Sigmoid colon (tissue), 4 donors: Measurements from ENCODE around the gene FMNL3.
A peak's percentile ranks its signal among the peaks of the same experiment; 100 is the strongest.

ENCODE experiments used
- EP300 ChIP-seq, 4 donors: sonication (generic); formaldehyde crosslinking; IDR thresholded peaks; one replicate each; pipeline ENCODE4 v1.6.1; 2017; ENCODE audit warnings: antibody characterized with exemption in 4 of 4
- POLR2A ChIP-seq, 2 donors: fragments of 450-650 bp; IDR thresholded peaks; one replicate each; pipeline ENCODE4 v1.6.1; 2016; ENCODE audit warnings: antibody characterized with exemption in 2 of 2, mild to moderate bottlenecking in 2 of 2, moderate library complexity in 2 of 2
- TF ChIP-seq, protein P1 (sequence below), 4 experiments: fragments of 450-650 bp in 3 of 4; fragments of 200-600 bp in 1 of 4; IDR thresholded peaks; one replicate each; pipeline ENCODE4 v1.5.1; 2016 to 2019; ENCODE audit warnings: antibody characterized with exemption in 4 of 4, mild to moderate bottlenecking in 3 of 4, moderate library complexity in 2 of 4

DNA sequence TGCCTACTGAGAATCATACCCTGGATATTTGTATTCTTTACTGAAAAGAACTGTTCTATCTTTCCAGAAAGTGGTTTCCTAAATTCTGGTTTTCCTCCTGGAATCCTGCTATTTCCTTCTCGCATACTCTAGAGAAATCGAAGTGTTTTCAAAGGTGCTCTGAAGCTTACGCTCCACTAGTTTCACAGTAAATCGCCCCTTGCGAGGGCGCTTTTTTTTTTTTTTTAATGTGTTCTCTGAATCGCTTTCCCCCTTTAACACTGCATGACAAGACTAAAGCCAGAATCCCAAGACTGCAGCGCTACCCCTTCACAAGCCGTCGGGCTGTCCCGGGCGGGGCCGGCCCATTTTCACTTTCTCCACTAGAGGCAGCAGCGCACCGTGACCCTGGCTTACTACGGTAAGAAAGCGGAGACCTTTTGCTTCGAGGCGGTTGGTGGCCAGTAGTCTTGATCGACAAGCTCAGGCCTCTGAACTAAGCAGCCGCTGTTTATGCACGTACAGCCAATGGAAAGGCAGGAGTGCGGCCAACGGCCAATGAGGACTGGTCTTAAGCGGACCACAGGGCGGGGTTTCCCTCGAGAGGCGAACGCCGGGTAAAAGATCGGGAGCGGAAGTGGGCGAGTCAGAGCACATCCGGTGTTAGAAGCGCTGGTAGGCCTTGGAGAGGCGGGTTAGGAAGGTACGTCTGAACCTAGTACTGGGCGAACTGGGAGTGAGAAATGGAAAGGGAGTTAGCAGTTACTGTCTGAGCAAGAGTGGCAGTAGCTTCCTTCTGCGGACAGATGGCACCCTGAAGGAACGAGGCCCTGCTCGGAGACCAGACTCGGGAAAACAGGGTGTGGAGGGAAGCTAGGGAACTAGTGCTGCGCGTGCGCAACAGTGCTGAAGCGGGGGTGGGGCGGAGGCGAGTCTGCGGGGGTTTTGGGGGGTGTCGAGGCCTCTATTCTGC, 34.0 kb upstream of the FMNL3 start, which contains the start of gene TMBIM6:
- TF ChIP-seq, protein P1, sequence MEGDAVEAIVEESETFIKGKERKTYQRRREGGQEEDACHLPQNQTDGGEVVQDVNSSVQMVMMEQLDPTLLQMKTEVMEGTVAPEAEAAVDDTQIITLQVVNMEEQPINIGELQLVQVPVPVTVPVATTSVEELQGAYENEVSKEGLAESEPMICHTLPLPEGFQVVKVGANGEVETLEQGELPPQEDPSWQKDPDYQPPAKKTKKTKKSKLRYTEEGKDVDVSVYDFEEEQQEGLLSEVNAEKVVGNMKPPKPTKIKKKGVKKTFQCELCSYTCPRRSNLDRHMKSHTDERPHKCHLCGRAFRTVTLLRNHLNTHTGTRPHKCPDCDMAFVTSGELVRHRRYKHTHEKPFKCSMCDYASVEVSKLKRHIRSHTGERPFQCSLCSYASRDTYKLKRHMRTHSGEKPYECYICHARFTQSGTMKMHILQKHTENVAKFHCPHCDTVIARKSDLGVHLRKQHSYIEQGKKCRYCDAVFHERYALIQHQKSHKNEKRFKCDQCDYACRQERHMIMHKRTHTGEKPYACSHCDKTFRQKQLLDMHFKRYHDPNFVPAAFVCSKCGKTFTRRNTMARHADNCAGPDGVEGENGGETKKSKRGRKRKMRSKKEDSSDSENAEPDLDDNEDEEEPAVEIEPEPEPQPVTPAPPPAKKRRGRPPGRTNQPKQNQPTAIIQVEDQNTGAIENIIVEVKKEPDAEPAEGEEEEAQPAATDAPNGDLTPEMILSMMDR (IDR thresholded peaks at IDR 0.05), result peak; percentile 91 to 98 (median 94)
- TF ChIP-seq EP300 (IDR thresholded peaks at IDR 0.05) (no peak), POLR2A (IDR thresholded peaks at IDR 0.05) (peak; percentile 99)
